ENCODE results near the gene RHOXF1.
"Not testable (repeated sequence)": the region's sequence is repeated elsewhere in the genome, so short reads cannot be mapped to it uniquely, and the experiment has no call there.

The RHOXF1 gene

GRCh38 chrX:120137439-120137838, 21.7 kb upstream of the RHOXF1 start:
- Histone ChIP-seq H3K9me3 (ENCODE audit: control insufficient read depth, insufficient read depth, low read length) (no peaks in the 10 kb centered on the region), H3K79me2 (ENCODE audit: control insufficient read depth, low read length) (no peaks in the 10 kb centered on the region), H3K27ac (ENCODE audit: low read depth, low read length) (no peak overlapping the region), H4K20me1 (ENCODE audit: control insufficient read depth, insufficient read depth, low read depth, low read length) (no peaks in the 10 kb centered on the region), H3K4me2 (ENCODE audit: low read length) (no peak overlapping the region), H3F3A (ENCODE audit: control insufficient read depth, insufficient read depth) (no peaks in the 10 kb centered on the region), H3K36me3 (ENCODE audit: control insufficient read depth, low read length) (no peaks in the 10 kb centered on the region), H3K27me3 (ENCODE audit: control insufficient read depth, low read length) (no peaks in the 10 kb centered on the region), H3K4me3 (ENCODE audit: low read length) (no peak overlapping the region), H3K9me2 (replicated peaks; ENCODE audit: control insufficient read depth, low read length) (no peaks in the 10 kb centered on the region), H3K4me1 (ENCODE audit: control insufficient read depth, low read length) (no peaks in the 10 kb centered on the region)
- TF ChIP-seq CTCF (IDR thresholded peaks at IDR 0.05; ENCODE audit: low read depth, low read length, poor library complexity, severe bottlenecking) (no peak), EZH2phosphoT487 (IDR thresholded peaks at IDR 0.05; ENCODE audit: borderline replicate concordance, low read length) (no peak)

GRCh38 chrX:120136840-120137239, 21.1 kb upstream of the RHOXF1 start:
- H3K9me2 ChIP-seq (replicated peaks; ENCODE audit: control insufficient read depth, low read length): no peaks in the 10 kb centered on the region
- no peaks in the 10 kb centered on the region for H3K36me3 ChIP-seq (ENCODE audit: control insufficient read depth, low read length)
- H4K20me1 ChIP-seq (ENCODE audit: control insufficient read depth, insufficient read depth, low read depth, low read length): no peaks in the 10 kb centered on the region
- no peaks in the 10 kb centered on the region for H3K4me1 ChIP-seq (ENCODE audit: control insufficient read depth, low read length)
- no peak overlapping the region for H3K27ac ChIP-seq (ENCODE audit: low read depth, low read length)
- H3F3A ChIP-seq (ENCODE audit: control insufficient read depth, insufficient read depth): no peaks in the 10 kb centered on the region
- no peaks in the 10 kb centered on the region for H3K79me2 ChIP-seq (ENCODE audit: control insufficient read depth, low read length)
- no peaks in the 10 kb centered on the region for H3K27me3 ChIP-seq (ENCODE audit: control insufficient read depth, low read length)
- no peaks in the 10 kb centered on the region for H3K9me3 ChIP-seq (ENCODE audit: control insufficient read depth, insufficient read depth, low read length)
- no peak overlapping the region for H3K4me3 ChIP-seq (ENCODE audit: low read length)
- TF ChIP-seq EZH2phosphoT487 (IDR thresholded peaks at IDR 0.05; ENCODE audit: borderline replicate concordance, low read length) (no peak), CTCF (IDR thresholded peaks at IDR 0.05; ENCODE audit: low read depth, low read length, poor library complexity, severe bottlenecking) (no peak)
- no peak overlapping the region for H3K4me2 ChIP-seq (ENCODE audit: low read length)

DNA sequence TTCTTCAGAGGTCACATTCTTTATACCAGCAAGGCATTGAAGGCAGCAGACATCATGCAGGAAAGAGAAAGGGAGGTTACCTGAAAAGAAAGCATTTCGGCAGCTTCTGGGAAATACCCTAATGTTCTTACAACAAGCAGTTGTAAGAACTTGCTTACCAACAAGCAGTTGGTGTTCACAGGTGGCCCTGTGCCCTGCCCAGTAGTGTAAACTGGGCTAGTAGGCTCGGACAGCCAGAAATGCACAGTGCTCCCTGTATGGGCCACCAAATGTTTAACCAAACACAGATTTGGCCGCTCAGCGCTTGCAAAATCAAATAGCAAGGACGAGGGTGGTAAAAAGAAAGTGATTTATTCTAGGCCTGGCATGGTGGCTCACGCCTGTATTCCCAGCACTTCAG, 20.4 kb upstream of the RHOXF1 start:
- no peaks in the 10 kb centered on the region for H3K9me3 ChIP-seq (ENCODE audit: control insufficient read depth, insufficient read depth, low read length)
- no peaks in the 10 kb centered on the region for H3K9me2 ChIP-seq (replicated peaks; ENCODE audit: control insufficient read depth, low read length)
- no peaks in the 10 kb centered on the region for H3K79me2 ChIP-seq (ENCODE audit: control insufficient read depth, low read length)
- no peaks in the 10 kb centered on the region for H3K4me1 ChIP-seq (ENCODE audit: control insufficient read depth, low read length)
- H3K36me3 ChIP-seq (ENCODE audit: control insufficient read depth, low read length): no peaks in the 10 kb centered on the region
- no peak overlapping the region for H3K4me2 ChIP-seq (ENCODE audit: low read length)
- TF ChIP-seq CTCF (IDR thresholded peaks at IDR 0.05; ENCODE audit: low read depth, low read length, poor library complexity, severe bottlenecking) (no peak), EZH2phosphoT487 (IDR thresholded peaks at IDR 0.05; ENCODE audit: borderline replicate concordance, low read length) (no peak)
- no peaks in the 10 kb centered on the region for H4K20me1 ChIP-seq (ENCODE audit: control insufficient read depth, insufficient read depth, low read depth, low read length)
- H3K27ac ChIP-seq (ENCODE audit: low read depth, low read length): no peak overlapping the region
- no peaks in the 10 kb centered on the region for H3F3A ChIP-seq (ENCODE audit: control insufficient read depth, insufficient read depth)
- no peaks in the 10 kb centered on the region for H3K27me3 ChIP-seq (ENCODE audit: control insufficient read depth, low read length)
- H3K4me3 ChIP-seq (ENCODE audit: low read length): no peak overlapping the region

DNA sequence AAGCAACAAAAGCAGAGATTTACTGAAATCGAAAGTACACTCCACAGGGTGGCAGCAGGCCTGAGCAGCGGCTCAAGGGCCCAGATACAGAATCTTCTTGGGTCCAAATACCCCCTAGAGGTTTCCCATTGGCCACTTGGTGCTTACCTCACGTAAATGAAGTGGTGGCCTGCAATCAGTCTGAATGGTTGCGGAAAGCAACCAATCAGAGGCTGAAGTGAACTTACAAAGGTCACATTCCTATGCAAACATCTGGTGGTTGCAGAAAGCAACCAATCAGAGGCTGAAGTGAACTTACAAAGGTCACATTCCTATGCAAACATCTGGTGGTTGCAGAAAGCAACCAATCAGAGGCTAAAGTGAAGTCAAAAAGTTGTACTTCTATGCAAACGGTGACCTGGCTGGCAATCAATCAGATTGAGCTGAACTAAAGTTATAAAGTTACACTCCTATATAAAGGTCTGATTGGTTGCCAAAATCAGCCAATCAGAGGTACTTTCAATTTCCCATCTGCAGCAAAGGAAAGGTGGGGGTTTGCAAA, 12.7 kb upstream of the RHOXF1 start:
- H3K27me3 ChIP-seq (ENCODE audit: control insufficient read depth, low read length); H3F3A ChIP-seq (ENCODE audit: control insufficient read depth, insufficient read depth); H3K9me2 ChIP-seq (replicated peaks; ENCODE audit: control insufficient read depth, low read length); H3K27ac ChIP-seq (ENCODE audit: low read depth, low read length); H3K4me3 ChIP-seq (ENCODE audit: low read length); H3K4me1 ChIP-seq (ENCODE audit: control insufficient read depth, low read length); H3K4me2 ChIP-seq (ENCODE audit: low read length); H3K36me3 ChIP-seq (ENCODE audit: control insufficient read depth, low read length); H4K20me1 ChIP-seq (ENCODE audit: control insufficient read depth, insufficient read depth, low read depth, low read length); H3K79me2 ChIP-seq (ENCODE audit: control insufficient read depth, low read length); H3K9me3 ChIP-seq (ENCODE audit: control insufficient read depth, insufficient read depth, low read length): not testable (repeated sequence)

Data from DOHH2 (cell line).